A172 (cell line): Measurements from ENCODE around the gene ZNF146. TPM values are rescaled to one million over a fixed set of nuclear protein-coding genes. Genes with fewer than 3 reads are reported as not detected.
"Not testable (repeated sequence)": the region's sequence is repeated elsewhere in the genome, so short reads cannot be mapped to it uniquely, and the experiment has no call there.

Experiments
- DNase-seq: peaks from one replicate; pipeline ENCODE4 v3.0.0-alpha.2; 2015; ENCODE audit warnings: low spot score
- total RNA-seq: library from RNA; depleted of rRNA; stranded (reverse); fragments of >200 nt; shearing (Covaris generic); gene quantifications from 2 replicates; pipeline ENCODE4 v1.2.3, GENCODE V29; 2014; rRNA removed

ZNF146 gene
- total RNA-seq, 1 experiment from 2014 or later: 136 TPM

GRCh38 chr19:36269295-36269694 is 54.4 kb downstream of the ZNF146 start:
- not testable (repeated sequence) for DNase-seq

Other genes with a start within 250 kb of the ZNF146 start
- 20.4 and 24.6 TPM in 2 replicates for gene SDHAF1, start 219.9 kb upstream of the ZNF146 start, total RNA-seq
- gene SYNE4, start 206.3 kb upstream of the ZNF146 start, total RNA-seq: 0.12 and 0.29 TPM in 2 replicates
- 38.3 and 43.4 TPM in 2 replicates for gene ALKBH6, start 200.9 kb upstream of the ZNF146 start, total RNA-seq
- gene CLIP3, start 182.2 kb upstream of the ZNF146 start, total RNA-seq: 5.7 and 6.7 TPM in 2 replicates
- 7.3 and 13.6 TPM in 2 replicates for gene THAP8, start 160.8 kb upstream of the ZNF146 start, total RNA-seq
- gene WDR62, start 160.2 kb upstream of the ZNF146 start, total RNA-seq: 19.5 and 24.5 TPM in 2 replicates
- gene OVOL3, start 104.0 kb upstream of the ZNF146 start, total RNA-seq: not detected in 2 replicates
- gene POLR2I, start 100.2 kb upstream of the ZNF146 start, total RNA-seq: 64.9 and 132 TPM in 2 replicates
- gene TBCB, start 99.6 kb upstream of the ZNF146 start, total RNA-seq: 334 and 417 TPM in 2 replicates
- 416 and 483 TPM in 2 replicates for gene CAPNS1, start 75.0 kb upstream of the ZNF146 start, total RNA-seq
- gene COX7A1, start 62.7 kb upstream of the ZNF146 start, total RNA-seq: not detected in 2 replicates
- gene ZNF565, start 441 bp upstream of the ZNF146 start, total RNA-seq: 3.4 and 4.2 TPM in 2 replicates
- gene ZFP14, start 164.1 kb downstream of the ZNF146 start, total RNA-seq: 2.1 and 3.8 TPM in 2 replicates
- not detected in 2 replicates for gene ZFP82, start 203.5 kb downstream of the ZNF146 start, total RNA-seq